T-helper 1 cell (primary cell): ENCODE data around the gene IFT43.
"Not testable (repeated sequence)": the region's sequence is repeated elsewhere in the genome, so short reads cannot be mapped to it uniquely, and the experiment has no call there.

Source experiments
- DNase-seq, 5 donors: peaks; one replicate each; pipeline ENCODE4 v3.0.0-alpha.2; 2012 to 2020

IFT43 gene

GRCh38 chr14:75981426-75982265, 3.9 kb upstream of the IFT43 start, which contains the start of gene TGFB3:
Gene TGFB3 (minus strand): TSS chr14:75981995. CDS start chr14:75980893, 1,102 bp downstream.
- peak in 4 of 5 donors; percentile 41 to 58 (median 50) for DNase-seq

GRCh38 chr14:75982266-75983018, 3.1 kb upstream of the IFT43 start:
- DNase-seq, result peak; percentile 51 to 72 (median 66)

GRCh38 chr14:75983019-75983358, 2.6 kb upstream of the IFT43 start:
- DNase-seq, result no peak

- no peak for DNase-seq
Measured at GRCh38 chr14:75984674-75985073, 889 bp upstream of the IFT43 start.

- no peak for DNase-seq
Measured at GRCh38 chr14:75986439-75986765, 839 bp downstream of the IFT43 start.

- no peak for DNase-seq
Measured at GRCh38 chr14:75987201-75987970, 1.8 kb downstream of the IFT43 start.

GRCh38 chr14:75989134-75989533, 3.6 kb downstream of the IFT43 start:
- no peak for DNase-seq

GRCh38 chr14:75990297-75990696, 4.7 kb downstream of the IFT43 start:
- DNase-seq, result no peak

GRCh38 chr14:75991753-75992152, 6.2 kb downstream of the IFT43 start:
- DNase-seq, result no peak

- no peak for DNase-seq
Measured at GRCh38 chr14:75993567-75994041, 8.0 kb downstream of the IFT43 start.

GRCh38 chr14:75995372-75996041, 9.9 kb downstream of the IFT43 start:
- no peak for DNase-seq

- DNase-seq, result no peak
Measured at GRCh38 chr14:75996488-75996887, 10.9 kb downstream of the IFT43 start.

GRCh38 chr14:75999511-76000190, 14.1 kb downstream of the IFT43 start:
- no peak for DNase-seq

- DNase-seq, result no peak
Measured at GRCh38 chr14:76002383-76002782, 16.8 kb downstream of the IFT43 start.

GRCh38 chr14:76006253-76006652, 20.7 kb downstream of the IFT43 start:
- DNase-seq, result no peak

- no peak for DNase-seq
Measured at GRCh38 chr14:76007379-76007778, 21.8 kb downstream of the IFT43 start.

GRCh38 chr14:76007852-76008251, 22.3 kb downstream of the IFT43 start:
- no peak for DNase-seq

- not testable (repeated sequence) for DNase-seq
Measured at GRCh38 chr14:76009627-76010026, 24.1 kb downstream of the IFT43 start.

GRCh38 chr14:76011930-76012329, 26.4 kb downstream of the IFT43 start:
- DNase-seq, result no peak

GRCh38 chr14:76012354-76012753, 26.8 kb downstream of the IFT43 start:
- DNase-seq, result no peak

GRCh38 chr14:76015191-76015590, 29.6 kb downstream of the IFT43 start:
- no peak for DNase-seq

GRCh38 chr14:76015668-76016067, 30.1 kb downstream of the IFT43 start:
- DNase-seq, result no peak
